AG09309 (cell line): ENCODE measurements around the gene ZMYND8.

ENCODE experiments used
- DNase-seq: peaks from one replicate; pipeline ENCODE4 v3.0.0-alpha.2; 2010; ENCODE audit warnings: low read depth
- H3K4me3 ChIP-seq: 2 replicates; pipeline ENCODE4 v1.5.1; 2011; ENCODE audit warnings: mild to moderate bottlenecking, low read depth, low read length, moderate library complexity; ENCODE audit not compliant: control insufficient read depth
- CTCF ChIP-seq: IDR thresholded peaks from 2 replicates; pipeline ENCODE4 v1.5.1; 2011; ENCODE audit warnings: mild to moderate bottlenecking, low read depth, low read length, inconsistent platforms; ENCODE audit not compliant: insufficient read depth, control insufficient read depth; ENCODE audit errors: missing control alignments

Gene ZMYND8

GRCh38 chr20:47258745-47259695, 97.5 kb downstream of the ZMYND8 start:
- no peak for TF ChIP-seq CTCF
- no peak overlapping the region for H3K4me3 ChIP-seq
- no peak for DNase-seq

GRCh38 chr20:47257771-47258170, 98.7 kb downstream of the ZMYND8 start:
- no peak for TF ChIP-seq CTCF
- H3K4me3 ChIP-seq: no peak overlapping the region
- no peak for DNase-seq

GRCh38 chr20:47257256-47257655, 99.2 kb downstream of the ZMYND8 start:
- H3K4me3 ChIP-seq: no peak overlapping the region
- no peak for DNase-seq
- TF ChIP-seq CTCF: no peak

GRCh38 chr20:47256668-47257236, 99.7 kb downstream of the ZMYND8 start:
- no peak for DNase-seq
- TF ChIP-seq CTCF: no peak
- no peak overlapping the region for H3K4me3 ChIP-seq

GRCh38 chr20:47253872-47254271, 102.6 kb downstream of the ZMYND8 start:
- no peak overlapping the region for H3K4me3 ChIP-seq
- no peak for DNase-seq
- TF ChIP-seq CTCF: no peak

GRCh38 chr20:47252879-47253307, 103.6 kb downstream of the ZMYND8 start:
- DNase-seq: no peak
- H3K4me3 ChIP-seq: no peak overlapping the region
- TF ChIP-seq CTCF: no peak
